Measurements from ENCODE around the gene OR2AE1.

OR2AE1 gene

GRCh38 chr7:99855236-99855635 lies 21.6 kb downstream of the OR2AE1 start:
- no peak for DNase-seq

GRCh38 chr7:99848420-99849216 lies 28.2 kb downstream of the OR2AE1 start:
- DNase-seq, result no peak

DNA sequence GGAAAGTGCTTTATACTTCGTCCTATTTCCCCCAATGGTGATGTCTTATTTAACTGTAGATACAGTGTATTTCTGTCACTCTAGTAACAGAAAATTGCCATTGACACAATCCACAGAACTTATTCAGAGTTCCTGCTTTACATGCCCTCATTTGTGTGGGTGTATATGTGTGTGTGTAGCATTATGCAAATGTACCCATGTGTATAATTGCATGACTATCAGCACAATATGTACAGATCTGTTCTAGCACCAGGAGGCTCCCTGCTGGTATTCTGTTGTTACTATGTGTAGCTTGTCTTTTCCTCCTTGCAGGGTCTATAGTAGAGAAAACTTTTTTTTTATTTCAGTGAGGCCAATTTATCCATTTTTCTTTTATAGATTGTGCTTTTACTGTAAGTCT lies 32.5 kb downstream of the OR2AE1 start:
- DNase-seq, result no peak

GRCh38 chr7:99843808-99844207 lies 33.0 kb downstream of the OR2AE1 start:
- no peak for DNase-seq

GRCh38 chr7:99842926-99843325 lies 33.9 kb downstream of the OR2AE1 start:
- no peak for DNase-seq

DNA sequence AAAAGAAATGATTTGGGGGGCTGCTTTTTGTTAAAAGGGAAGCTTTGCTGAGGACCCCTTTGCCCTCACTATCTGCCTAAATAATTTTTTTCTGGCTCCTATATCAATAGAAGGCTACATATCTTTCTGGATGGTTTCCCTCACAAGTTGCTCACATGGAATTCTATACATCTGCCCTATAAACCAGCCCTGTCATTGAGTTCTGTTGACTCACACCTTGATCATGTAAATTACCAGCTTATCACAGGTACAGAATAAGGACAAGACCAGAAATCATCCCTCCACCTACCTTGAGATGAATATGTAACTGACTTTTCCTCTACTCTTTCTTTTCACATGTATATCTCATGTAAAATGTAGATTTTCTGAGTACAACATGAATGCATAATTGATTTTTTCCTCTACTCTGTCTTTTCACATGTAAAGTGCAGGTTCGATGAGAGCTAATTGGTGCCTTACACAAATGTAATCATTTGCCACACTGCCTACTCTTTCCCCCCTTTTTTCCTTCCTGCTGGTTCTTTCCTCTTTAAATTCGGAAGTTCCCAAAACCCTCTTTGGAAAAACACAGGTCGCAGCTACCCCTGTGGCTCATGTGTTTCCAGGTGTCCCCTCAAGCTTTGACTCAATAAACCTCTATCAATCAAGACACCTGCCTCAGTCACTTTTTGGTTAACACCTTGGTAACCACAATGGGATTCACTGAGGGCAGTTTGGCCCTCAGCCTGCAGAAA lies 36.5 kb downstream of the OR2AE1 start:
- no peak for DNase-seq

DNA sequence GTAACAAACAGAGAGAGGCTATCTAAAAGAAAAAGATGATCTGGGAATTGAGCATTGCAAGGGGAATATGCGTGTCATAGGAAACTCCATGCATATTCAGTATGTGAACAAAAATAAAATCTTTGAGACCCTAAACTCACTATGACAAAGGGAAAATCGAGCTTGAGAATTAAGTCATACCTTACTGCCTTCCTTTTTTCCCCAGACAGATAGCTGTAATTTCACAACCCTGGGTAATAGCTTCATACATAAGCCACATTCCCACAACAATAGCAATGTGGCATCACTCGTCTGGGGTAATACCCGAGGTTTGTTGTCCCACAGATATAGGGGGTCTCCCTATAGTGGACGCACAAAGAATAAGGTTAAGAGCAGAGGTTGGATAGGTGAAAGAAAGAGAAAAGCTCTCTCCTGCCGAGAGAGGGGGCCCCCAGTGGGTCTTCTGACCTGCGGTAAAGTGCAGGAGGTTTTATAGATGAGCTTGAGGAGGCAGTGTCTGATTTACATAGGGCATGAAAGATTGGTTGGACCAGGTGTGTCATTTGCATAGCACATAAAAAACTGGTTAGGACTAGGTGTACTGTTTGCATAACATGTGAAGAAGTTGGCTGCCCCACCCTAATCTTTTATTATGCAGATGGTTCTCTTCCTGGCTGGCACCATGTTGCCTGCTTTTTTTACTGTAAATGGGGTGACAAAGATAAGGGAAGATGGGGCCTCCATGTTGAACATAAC lies 37.4 kb downstream of the OR2AE1 start:
- no peak for DNase-seq

GRCh38 chr7:99837649-99838361 lies 39.0 kb downstream of the OR2AE1 start:
- peak; percentile 2 for DNase-seq

DNA sequence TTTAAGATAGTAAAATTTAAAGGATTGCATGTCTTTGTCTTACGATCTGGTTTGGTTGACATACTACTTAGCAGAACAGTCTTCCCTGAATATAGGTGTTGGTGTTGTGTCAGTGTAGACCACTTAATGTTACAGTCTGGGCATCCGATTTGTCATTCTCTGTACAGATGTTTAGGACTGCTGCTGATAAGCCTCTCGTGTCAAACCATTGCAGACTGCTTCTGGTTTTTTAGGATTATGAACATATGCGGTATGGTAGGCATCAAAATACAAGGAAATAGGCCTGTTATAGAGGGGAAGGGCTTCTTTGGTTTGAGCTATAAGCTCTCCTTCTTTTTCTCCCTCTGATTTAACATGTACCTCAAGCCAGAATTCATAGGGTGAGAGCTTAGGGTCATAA lies 41.6 kb downstream of the OR2AE1 start:
- DNase-seq, result no peak

GRCh38 chr7:99834382-99834781 lies 42.5 kb downstream of the OR2AE1 start:
- no peak for DNase-seq

- DNase-seq, result no peak
Observed at GRCh38 chr7:99833289-99833877, 43.5 kb downstream of the OR2AE1 start.

- DNase-seq, result no peak
Observed at GRCh38 chr7:99831595-99831994, 45.2 kb downstream of the OR2AE1 start.

DNA sequence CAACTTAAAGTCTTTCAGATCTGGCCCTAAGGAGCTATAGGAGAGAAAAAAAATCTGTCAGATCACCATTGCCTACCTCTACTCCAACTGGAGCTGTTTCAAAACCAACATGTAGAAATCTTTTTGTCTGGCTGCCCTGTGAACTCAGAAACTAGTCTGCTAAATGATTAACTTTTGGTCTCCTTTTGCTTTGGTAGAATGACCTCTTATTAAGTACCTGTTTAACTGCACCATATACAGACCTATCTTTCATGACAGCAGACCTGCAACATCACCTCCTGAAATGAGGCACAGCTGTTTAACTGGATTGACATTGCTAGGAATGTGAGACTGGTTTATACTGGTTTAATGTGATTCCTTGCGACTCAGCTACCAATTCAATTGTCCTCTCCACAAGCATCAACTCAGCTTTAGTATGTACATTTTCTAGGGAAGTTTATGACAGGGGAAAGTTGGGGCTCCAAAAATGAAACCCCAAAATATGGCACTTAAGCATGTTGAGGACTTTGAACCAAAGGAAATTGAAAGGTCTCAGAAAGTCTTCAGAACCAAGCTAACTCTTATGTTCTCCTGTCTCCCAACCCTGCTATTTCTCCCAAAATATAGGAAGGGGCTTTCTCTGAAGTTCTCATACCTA lies 47.2 kb downstream of the OR2AE1 start:
- no peak for DNase-seq

DNA sequence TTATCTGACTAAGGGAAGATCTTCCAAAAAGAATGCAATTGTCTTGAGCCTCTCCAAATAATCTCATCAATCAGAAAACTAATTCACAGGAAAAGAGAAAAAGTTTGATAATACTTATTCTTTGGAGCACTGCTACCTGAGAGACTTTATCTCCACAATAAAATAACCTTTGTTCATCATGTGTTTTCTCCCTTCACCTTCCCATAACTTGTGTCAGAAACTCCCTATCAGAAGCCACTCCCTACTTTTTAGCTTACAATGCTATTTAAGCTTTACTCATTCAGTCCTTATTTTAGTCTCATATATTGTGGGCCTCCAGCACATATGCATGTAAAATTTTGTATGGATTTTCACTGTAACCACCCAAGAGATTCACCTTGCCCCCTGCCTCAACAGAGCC lies 48.0 kb downstream of the OR2AE1 start:
- DNase-seq, result no peak

DNA sequence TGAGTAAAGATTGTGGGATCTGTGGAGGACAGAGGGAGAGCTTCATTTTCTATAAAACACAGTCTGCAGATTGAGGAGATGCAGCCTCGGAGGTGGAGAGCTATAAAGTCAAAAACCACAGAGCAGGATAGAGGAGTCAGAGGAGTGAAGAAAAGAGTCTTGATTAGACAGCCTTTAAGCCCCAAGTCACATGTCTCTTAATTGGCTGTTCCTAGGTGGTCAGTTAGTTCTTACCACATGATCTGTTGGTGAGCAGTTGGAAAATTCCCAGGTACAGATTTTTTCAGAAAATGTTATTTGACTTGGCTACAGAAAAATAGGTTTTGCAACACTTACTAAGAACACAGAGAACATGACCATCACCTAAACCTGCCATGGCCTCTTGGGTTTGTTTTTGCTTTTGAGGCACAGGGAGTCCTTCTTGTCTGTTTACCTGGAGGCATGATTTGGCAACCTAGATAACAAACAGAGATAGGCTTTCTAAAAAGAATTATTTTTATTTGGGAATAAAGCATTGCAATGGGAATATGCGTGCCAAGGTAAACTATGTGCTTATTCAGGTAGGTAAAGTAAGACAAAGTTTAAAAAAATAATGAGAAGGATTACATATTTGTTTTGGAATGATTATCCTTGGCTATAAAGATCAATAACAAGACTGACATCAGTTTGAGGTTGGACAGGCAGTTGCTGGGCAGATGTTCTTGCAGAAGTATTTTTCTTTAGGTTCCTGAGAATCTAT lies 49.6 kb downstream of the OR2AE1 start:
- no peak for DNase-seq

Data from CD4-positive, alpha-beta T cell treated with Interleukin-21 for 1 hour (primary cell).